GM19035 (cell line): ENCODE data around the gene ANKS1B.
A peak's percentile ranks its signal among the peaks of the same experiment; 100 is the strongest.

Source experiments
- ATAC-seq: cut with Tn5 transposase; IDR thresholded peaks from one replicate; pipeline ENCODE4 v1.9.1; 2021; ENCODE audit not compliant: unreplicated experiment

ANKS1B gene

GRCh38 chr12:99140017-99140720 is 844.6 kb downstream of the ANKS1B start:
- no peak for ATAC-seq

GRCh38 chr12:99138393-99138792 is 846.3 kb downstream of the ANKS1B start:
- no peak for ATAC-seq

GRCh38 chr12:99137124-99137855 is 847.4 kb downstream of the ANKS1B start:
- ATAC-seq, result no peak

- ATAC-seq, result no peak
These were observed 848.2 kb downstream of the ANKS1B start for GRCh38 chr12:99136516-99136915.

- no peak for ATAC-seq
These were observed 849.4 kb downstream of the ANKS1B start for GRCh38 chr12:99135376-99135775.

GRCh38 chr12:99133401-99133800 is 851.3 kb downstream of the ANKS1B start:
- no peak for ATAC-seq

- no peak for ATAC-seq
These were observed 853.0 kb downstream of the ANKS1B start for GRCh38 chr12:99131751-99132199.

- peak; percentile 95 for ATAC-seq
These were observed 853.8 kb downstream of the ANKS1B start for GRCh38 chr12:99130808-99131553.

GRCh38 chr12:99128246-99128802 is 856.4 kb downstream of the ANKS1B start:
- no peak for ATAC-seq

GRCh38 chr12:99122959-99123358 is 861.8 kb downstream of the ANKS1B start:
- no peak for ATAC-seq

- ATAC-seq, result no peak
These were observed 862.2 kb downstream of the ANKS1B start for GRCh38 chr12:99122496-99122895.

GRCh38 chr12:99121546-99121945 is 863.2 kb downstream of the ANKS1B start:
- ATAC-seq, result no peak

GRCh38 chr12:99119943-99120342 is 864.8 kb downstream of the ANKS1B start:
- no peak for ATAC-seq

- no peak for ATAC-seq
These were observed 865.3 kb downstream of the ANKS1B start for GRCh38 chr12:99119449-99119848.

GRCh38 chr12:99111600-99111999 is 873.1 kb downstream of the ANKS1B start:
- ATAC-seq, result no peak

- no peak for ATAC-seq
These were observed 873.9 kb downstream of the ANKS1B start for GRCh38 chr12:99110868-99111267.

- no peak for ATAC-seq
These were observed 874.5 kb downstream of the ANKS1B start for GRCh38 chr12:99110212-99110611.

GRCh38 chr12:99108924-99109323 is 875.8 kb downstream of the ANKS1B start:
- no peak for ATAC-seq

- ATAC-seq, result no peak
These were observed 885.0 kb downstream of the ANKS1B start for GRCh38 chr12:99099786-99100185.

- no peak for ATAC-seq
These were observed 887.6 kb downstream of the ANKS1B start for GRCh38 chr12:99097171-99097570.

- ATAC-seq, result no peak
These were observed 891.6 kb downstream of the ANKS1B start for GRCh38 chr12:99093166-99093565.
